ENCODE measurements around the gene SLC5A7.

The SLC5A7 gene

DNA sequence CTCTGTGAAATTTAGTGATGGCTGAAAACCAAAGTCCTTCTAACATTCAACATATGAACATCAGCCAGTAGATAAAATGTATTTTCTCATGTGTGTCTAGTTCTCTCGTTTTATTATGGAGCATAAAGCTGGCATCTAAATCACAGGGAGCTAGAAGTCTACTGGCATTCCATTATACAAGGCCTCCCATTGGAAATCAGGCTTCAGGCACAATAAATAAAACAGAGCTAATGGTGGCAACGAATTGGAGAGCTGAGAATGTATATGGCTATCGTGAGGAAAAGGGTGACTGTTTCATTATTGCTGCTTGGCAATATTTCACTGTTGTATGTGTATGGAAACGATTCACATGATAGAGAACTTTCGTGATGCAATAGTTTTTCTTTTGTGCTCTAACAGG lies 62.4 kb downstream of the SLC5A7 start:
- DNase-seq (ENCODE audit: insufficient read length, low spot score) (no peak), FAIRE-seq (no peak)
- no peak for TF ChIP-seq TAF1 (IDR thresholded peaks at IDR 0.05; ENCODE audit: low read depth, low read length)
- TF ChIP-seq PAX5 (IDR thresholded peaks at IDR 0.05; ENCODE audit: insufficient read depth, low read length, severe bottlenecking): no peak
- TF ChIP-seq SPI1 (IDR thresholded peaks at IDR 0.05; ENCODE audit: low read depth, low read length): no peak
- TF ChIP-seq POLR2A (IDR thresholded peaks at IDR 0.05; ENCODE audit: low read depth, low read length): no peak
- TF ChIP-seq POU2F2 (IDR thresholded peaks at IDR 0.05; ENCODE audit: low read depth, low read length): no peak
- TF ChIP-seq POLR2AphosphoS5 (IDR thresholded peaks at IDR 0.05; ENCODE audit: low read depth, low read length): no peak

DNA sequence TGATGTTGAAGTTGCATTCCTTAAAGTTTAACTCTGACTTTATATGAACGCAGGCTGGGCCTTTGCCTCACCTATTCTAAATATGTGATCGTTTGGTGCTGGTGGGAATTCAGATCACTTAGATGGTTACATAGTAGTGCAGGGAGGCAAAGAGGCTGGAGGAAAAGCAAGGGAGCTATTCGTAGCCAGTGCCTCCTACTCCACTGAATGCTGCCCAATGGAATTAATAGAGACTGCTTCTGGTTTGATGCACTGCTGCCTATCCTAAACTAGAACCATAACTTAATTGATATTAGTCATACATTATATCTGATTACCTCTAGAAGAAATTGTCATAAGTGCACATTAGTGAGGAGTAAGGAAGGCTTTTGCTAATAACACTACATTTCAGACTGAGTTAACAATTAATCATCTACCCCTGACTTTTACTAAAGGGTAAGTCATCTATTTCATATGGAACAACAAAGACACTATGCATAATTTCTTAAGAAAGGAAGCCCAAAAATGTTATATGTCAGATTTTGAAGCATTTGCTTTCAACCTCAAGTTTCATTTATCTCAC lies 72.3 kb downstream of the SLC5A7 start:
- FAIRE-seq (no peak), DNase-seq (ENCODE audit: insufficient read length, low spot score) (no peak)
- no peak for TF ChIP-seq SPI1 (IDR thresholded peaks at IDR 0.05; ENCODE audit: low read depth, low read length)
- TF ChIP-seq POU2F2 (IDR thresholded peaks at IDR 0.05; ENCODE audit: low read depth, low read length): no peak
- no peak for TF ChIP-seq PAX5 (IDR thresholded peaks at IDR 0.05; ENCODE audit: insufficient read depth, low read length, severe bottlenecking)
- TF ChIP-seq POLR2A (IDR thresholded peaks at IDR 0.05; ENCODE audit: low read depth, low read length): no peak
- no peak for TF ChIP-seq POLR2AphosphoS5 (IDR thresholded peaks at IDR 0.05; ENCODE audit: low read depth, low read length)
- TF ChIP-seq TAF1 (IDR thresholded peaks at IDR 0.05; ENCODE audit: low read depth, low read length): no peak

DNA sequence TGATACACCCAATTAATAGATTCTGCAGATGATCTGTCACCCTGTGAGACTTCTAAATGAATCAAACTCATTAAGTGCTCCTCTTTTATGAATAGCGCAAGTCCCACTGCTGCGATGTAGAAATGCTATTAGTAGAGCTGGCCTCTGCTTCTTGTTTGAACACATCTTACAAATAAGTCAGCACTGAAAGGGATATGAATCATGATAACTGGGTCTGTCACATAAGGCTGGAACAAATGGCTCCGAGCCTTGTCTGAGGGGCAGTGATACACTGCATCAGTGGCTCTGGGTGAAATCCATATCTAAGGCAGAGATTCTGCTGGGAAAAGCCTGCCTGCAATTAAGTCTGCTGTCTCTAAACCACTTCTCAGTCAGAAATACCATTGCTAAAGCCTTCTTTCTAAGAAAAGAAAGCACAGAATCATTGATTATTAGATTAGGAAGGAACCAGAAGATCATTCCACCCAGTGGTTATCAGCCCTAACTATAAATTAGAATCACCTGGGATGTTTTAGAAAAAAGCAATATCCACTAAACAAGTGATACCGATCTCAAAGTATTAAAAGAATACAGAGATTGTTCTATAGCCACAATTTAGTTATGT lies 75.2 kb downstream of the SLC5A7 start:
- DNase-seq (ENCODE audit: insufficient read length, low spot score) (no peak), FAIRE-seq (no peak)
- TF ChIP-seq TAF1 (IDR thresholded peaks at IDR 0.05; ENCODE audit: low read depth, low read length): no peak
- TF ChIP-seq POLR2AphosphoS5 (IDR thresholded peaks at IDR 0.05; ENCODE audit: low read depth, low read length): no peak
- TF ChIP-seq SPI1 (IDR thresholded peaks at IDR 0.05; ENCODE audit: low read depth, low read length): no peak
- TF ChIP-seq POU2F2 (IDR thresholded peaks at IDR 0.05; ENCODE audit: low read depth, low read length): no peak
- no peak for TF ChIP-seq POLR2A (IDR thresholded peaks at IDR 0.05; ENCODE audit: low read depth, low read length)
- no peak for TF ChIP-seq PAX5 (IDR thresholded peaks at IDR 0.05; ENCODE audit: insufficient read depth, low read length, severe bottlenecking)
